Keratinocyte (primary cell): ENCODE data around the gene EEPD1. TPM values are rescaled to one million over a fixed set of nuclear protein-coding genes. Genes with fewer than 3 reads are reported as not detected.

Experiments
- DNase-seq: peaks from one replicate; pipeline ENCODE4 v3.0.0-alpha.2; 2011; ENCODE audit warnings: low read depth, missing footprints, low spot score
- FAIRE-seq: peaks from 2 replicates; lab custom pipeline; 2011; peaks lifted over from hg19 to GRCh38; lab: Jason Lieb, UNC
- H2AFZ ChIP-seq: 2 replicates; pipeline ENCODE4 v1.6.0; 2012; ENCODE audit warnings: low read length, control low read depth, inconsistent platforms; ENCODE audit not compliant: control insufficient read depth
- H3K27ac ChIP-seq: 2 replicates; pipeline ENCODE4 v1.5.1; 2011; ENCODE audit warnings: low read length; ENCODE audit not compliant: control insufficient read depth, insufficient read depth
- H3K27me3 ChIP-seq: 3 replicates; pipeline ENCODE4 v1.6.0; 2011; ENCODE audit warnings: low read length; ENCODE audit not compliant: control insufficient read depth, insufficient read depth; ENCODE audit errors: extremely low read depth
- H3K36me3 ChIP-seq, 2 experiments: 2 replicates in 1 of 2; 3 replicates in 1 of 2; pipeline ENCODE4 v1.5.1; 2011; ENCODE audit warnings: low read length in 2 of 2, mild to moderate bottlenecking in 1 of 2; ENCODE audit not compliant: control insufficient read depth in 2 of 2, insufficient read depth in 2 of 2; ENCODE audit errors: extremely low read depth in 1 of 2
- H3K4me1 ChIP-seq: 3 replicates; pipeline ENCODE4 v1.5.1; 2011; ENCODE audit warnings: low read length; ENCODE audit not compliant: control insufficient read depth, insufficient read depth; ENCODE audit errors: extremely low read depth
- H3K4me2 ChIP-seq: 3 replicates; pipeline ENCODE4 v1.6.0; 2011; ENCODE audit warnings: low read depth, low read length; ENCODE audit not compliant: control insufficient read depth, insufficient read depth; ENCODE audit errors: extremely low read depth
- H3K4me3 ChIP-seq, 3 experiments: fragments of 200-600 bp in 1 of 3; sonication (generic) in 1 of 3; 2 replicates in 2 of 3; 3 replicates in 1 of 3; pipeline ENCODE4 v1.5.1; 2011 to 2016; ENCODE audit warnings: low read length in 3 of 3, mild to moderate bottlenecking in 3 of 3, control low read depth in 2 of 3, inconsistent platforms in 1 of 3, low read depth in 1 of 3, mixed read lengths in 1 of 3, mixed run types in 1 of 3, moderate library complexity in 1 of 3; ENCODE audit not compliant: control insufficient read depth in 2 of 3, insufficient read depth in 2 of 3; ENCODE audit errors: extremely low read depth in 1 of 3
- H3K79me2 ChIP-seq: 2 replicates; pipeline ENCODE4 v1.6.0; 2012; ENCODE audit warnings: low read length; ENCODE audit not compliant: control insufficient read depth, insufficient read depth
- H3K9ac ChIP-seq: 3 replicates; pipeline ENCODE4 v1.6.0; 2011; ENCODE audit warnings: low read length; ENCODE audit not compliant: control insufficient read depth, insufficient read depth; ENCODE audit errors: extremely low read depth
- H3K9me1 ChIP-seq: 3 replicates; pipeline ENCODE4 v1.6.0; 2011; ENCODE audit warnings: low read length; ENCODE audit not compliant: control insufficient read depth, insufficient read depth; ENCODE audit errors: extremely low read depth
- H3K9me3 ChIP-seq: 2 replicates; pipeline ENCODE4 v1.5.1; 2012; ENCODE audit warnings: low read depth, low read length; ENCODE audit not compliant: control insufficient read depth
- H4K20me1 ChIP-seq: 3 replicates; pipeline ENCODE4 v1.6.0; 2011; ENCODE audit warnings: low read length; ENCODE audit not compliant: control insufficient read depth, insufficient read depth; ENCODE audit errors: extremely low read depth
- EZH2 ChIP-seq: IDR thresholded peaks from one replicate; pipeline ENCODE4 v1.6.1; 2012; ENCODE audit warnings: inconsistent platforms, mild to moderate bottlenecking, low read length, moderate library complexity
- dilution Hi-C: fragments of 300-500 bp; cut with MboI; formaldehyde crosslinking; loops from one replicate; pipeline ENCODE4 v1.7.0; 2020; ENCODE audit warnings: low sequenced_read_pairs; ENCODE audit not compliant: extremely low pct_ligation_motif_present
- polyA plus RNA-seq, 5 experiments: library from polyadenylated mRNA; depleted of rRNA in 3 of 5; stranded (reverse) in 3 of 5; stranded (forward) in 1 of 5; unstranded in 1 of 5; fragments of >200 nt; gene quantifications; 1 replicate in 1 of 5; 2 replicates in 3 of 5; 3 replicates in 1 of 5; pipeline versions ENCODE4 v1.2.1 to v1.2.3, GENCODE V29; 2011 to 2012; ENCODE audit warnings: missing spikeins in 2 of 5, low read depth in 1 of 5, low replicate concordance in 1 of 5
- TF ChIP-seq, protein P1 (sequence below), 3 experiments: IDR thresholded peaks in 1 of 3; conservative IDR thresholded peaks in 1 of 3; optimal IDR thresholded peaks in 1 of 3; 2 replicates in 2 of 3; 3 replicates in 1 of 3; pipeline versions ENCODE3 to v1.5.1; 2011; ENCODE audit warnings: low read length in 3 of 3, mild to moderate bottlenecking in 3 of 3, moderate library complexity in 2 of 3, control low read depth in 1 of 3, inconsistent platforms in 1 of 3; ENCODE audit not compliant: insufficient read depth in 2 of 3; ENCODE audit errors: extremely low read depth in 1 of 3

Gene EEPD1
- polyA plus RNA-seq, 1 donor (not counting 4 experiments of a cell fraction or from before 2014, with no cell fraction given): 1.2 TPM

DNA sequence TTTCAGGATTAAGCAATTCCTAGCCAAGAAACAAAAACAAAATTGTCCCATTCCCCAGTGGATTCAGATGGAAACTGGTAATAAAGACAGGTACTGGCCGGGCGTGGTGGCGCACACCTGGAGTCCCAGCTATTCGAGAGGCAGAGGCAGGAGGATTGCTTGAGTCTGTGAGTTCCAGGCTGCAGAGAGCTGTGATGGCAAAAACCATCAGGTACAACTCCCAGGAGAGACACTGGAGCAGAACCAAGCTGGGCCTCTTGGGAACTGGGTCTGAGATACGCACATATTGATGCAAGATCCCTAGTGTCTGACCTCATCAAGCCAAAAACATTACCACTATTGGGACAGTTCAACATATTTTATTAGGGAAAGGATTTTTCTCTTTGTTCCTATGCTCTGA, 152.6 kb downstream of the EEPD1 start:
- FAIRE-seq: no peak
- Histone ChIP-seq H3K79me2 (no peaks in the 10 kb centered on the region), H3K9ac (no peak overlapping the region)

DNA sequence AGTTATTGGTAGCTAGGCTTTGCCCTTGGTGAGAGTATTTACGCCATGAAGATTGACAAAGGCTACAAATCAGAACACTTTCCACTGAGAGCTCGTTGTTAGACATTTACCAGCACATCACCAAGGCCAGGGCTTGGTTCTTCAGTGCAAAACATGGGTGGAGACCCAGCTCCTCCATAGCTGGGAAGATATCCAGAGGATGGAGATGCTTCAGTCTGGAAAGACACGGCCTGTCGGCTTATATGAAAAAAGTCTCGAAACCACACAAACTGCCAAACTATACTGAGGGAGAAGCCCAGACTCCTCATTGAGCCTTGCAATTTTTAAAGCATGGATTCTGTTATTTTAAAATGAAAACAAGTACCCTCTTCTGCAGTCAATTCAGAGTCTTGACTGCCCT, 153.2 kb downstream of the EEPD1 start:
- Histone ChIP-seq H3K4me3 (no peak overlapping the region), H3K27me3 (no peaks in the 10 kb centered on the region), H3K9me1 (no peaks in the 10 kb centered on the region), H3K36me3 (no peaks in the 10 kb centered on the region), H3K9ac (no peak overlapping the region), H2AFZ (no peak overlapping the region), H3K4me1 (peaks cover 13% of the 10 kb centered on the region), H3K27ac (no peak overlapping the region), H3K9me3 (no peaks in the 10 kb centered on the region), H3K79me2 (no peaks in the 10 kb centered on the region), H4K20me1 (no peaks in the 10 kb centered on the region), H3K4me2 (no peak overlapping the region)
- no peak for FAIRE-seq
- no peak for DNase-seq
- dilution Hi-C loops: loop anchor here (25.0 kb wide), 1 partner anchor 319 kb away; no protein-coding TSS in a partner anchor
- no peak for TF ChIP-seq EZH2
- TF ChIP-seq, protein P1, sequence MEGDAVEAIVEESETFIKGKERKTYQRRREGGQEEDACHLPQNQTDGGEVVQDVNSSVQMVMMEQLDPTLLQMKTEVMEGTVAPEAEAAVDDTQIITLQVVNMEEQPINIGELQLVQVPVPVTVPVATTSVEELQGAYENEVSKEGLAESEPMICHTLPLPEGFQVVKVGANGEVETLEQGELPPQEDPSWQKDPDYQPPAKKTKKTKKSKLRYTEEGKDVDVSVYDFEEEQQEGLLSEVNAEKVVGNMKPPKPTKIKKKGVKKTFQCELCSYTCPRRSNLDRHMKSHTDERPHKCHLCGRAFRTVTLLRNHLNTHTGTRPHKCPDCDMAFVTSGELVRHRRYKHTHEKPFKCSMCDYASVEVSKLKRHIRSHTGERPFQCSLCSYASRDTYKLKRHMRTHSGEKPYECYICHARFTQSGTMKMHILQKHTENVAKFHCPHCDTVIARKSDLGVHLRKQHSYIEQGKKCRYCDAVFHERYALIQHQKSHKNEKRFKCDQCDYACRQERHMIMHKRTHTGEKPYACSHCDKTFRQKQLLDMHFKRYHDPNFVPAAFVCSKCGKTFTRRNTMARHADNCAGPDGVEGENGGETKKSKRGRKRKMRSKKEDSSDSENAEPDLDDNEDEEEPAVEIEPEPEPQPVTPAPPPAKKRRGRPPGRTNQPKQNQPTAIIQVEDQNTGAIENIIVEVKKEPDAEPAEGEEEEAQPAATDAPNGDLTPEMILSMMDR (optimal IDR thresholded peaks at IDR 0.05 in 1 of 3, IDR thresholded peaks at IDR 0.05 in 1 of 3, conservative IDR thresholded peaks at IDR 0.05 in 1 of 3; ENCODE audit: extremely low read depth in 1 of 3, insufficient read depth in 2 of 3, low read length in 3 of 3): no peak

More for the DNA sequence above, 152.6 kb downstream of the EEPD1 start:
- no peak for DNase-seq
- Histone ChIP-seq H3K4me1 (peaks cover 13% of the 10 kb centered on the region), H3K4me2 (no peak overlapping the region), H3K36me3 (no peaks in the 10 kb centered on the region), H4K20me1 (no peaks in the 10 kb centered on the region), H3K27me3 (no peaks in the 10 kb centered on the region), H3K9me3 (no peaks in the 10 kb centered on the region), H2AFZ (no peak overlapping the region), H3K27ac (no peak overlapping the region), H3K4me3 (no peak overlapping the region), H3K9me1 (no peaks in the 10 kb centered on the region)
- TF ChIP-seq EZH2: no peak
- TF ChIP-seq, protein P1 (optimal IDR thresholded peaks at IDR 0.05 in 1 of 3, IDR thresholded peaks at IDR 0.05 in 1 of 3, conservative IDR thresholded peaks at IDR 0.05 in 1 of 3; ENCODE audit: extremely low read depth in 1 of 3, insufficient read depth in 2 of 3, low read length in 3 of 3): no peak
- dilution Hi-C loops: loop anchor here (25.0 kb wide), 1 partner anchor 318 kb away; no protein-coding TSS in a partner anchor
